ELR (cell line): Measurements from ENCODE around the gene POU6F2.
A peak's percentile ranks its signal among the peaks of the same experiment; 100 is the strongest.

Experiments used
- DNase-seq: peaks from one replicate; pipeline ENCODE4 v3.0.0-alpha.2; 2015; ENCODE audit warnings: low read depth

The POU6F2 gene

GRCh38 chr7:39510864-39511354, 533.2 kb downstream of the POU6F2 start:
- DNase-seq, result peak; percentile 70

- DNase-seq, result no peak
Measured at GRCh38 chr7:39515534-39516228, 538.0 kb downstream of the POU6F2 start.

GRCh38 chr7:39516498-39516897, 538.8 kb downstream of the POU6F2 start:
- DNase-seq, result no peak

- no peak for DNase-seq
Measured at GRCh38 chr7:39517240-39517639, 539.5 kb downstream of the POU6F2 start.
